ENCODE measurements around the gene ATG2B.

- no peak for TF ChIP-seq PBX3 (IDR thresholded peaks at IDR 0.05)
- no peak for TF ChIP-seq ESRRA (IDR thresholded peaks at IDR 0.05; ENCODE audit: borderline replicate concordance, low read length)
- TF ChIP-seq CTCF (IDR thresholded peaks at IDR 0.05): peak; percentile 63; the same call in 2 of the 3 replicates
- TF ChIP-seq POLR2A (IDR thresholded peaks at IDR 0.05; ENCODE audit: low read length): no peak
- no peak for TF ChIP-seq HDAC2 (IDR thresholded peaks at IDR 0.05)
- TF ChIP-seq BCL3 (IDR thresholded peaks at IDR 0.05): no peak
- no peak for TF ChIP-seq CHD2 (IDR thresholded peaks at IDR 0.05; ENCODE audit: low read length, partially characterized antibody)
- TF ChIP-seq REST (IDR thresholded peaks at IDR 0.05): no peak
These were observed 66.1 kb downstream of the ATG2B start for GRCh38 chr14:96297000-96297399.
